ENCODE results near the gene ARHGEF4. TPM values are rescaled to one million over a fixed set of nuclear protein-coding genes. Genes with fewer than 3 reads are reported as not detected.

Gene ARHGEF4
- total and polyA plus RNA-seq, 2 experiments from 2014 or later, result 4.6 to 16.6 TPM

DNA sequence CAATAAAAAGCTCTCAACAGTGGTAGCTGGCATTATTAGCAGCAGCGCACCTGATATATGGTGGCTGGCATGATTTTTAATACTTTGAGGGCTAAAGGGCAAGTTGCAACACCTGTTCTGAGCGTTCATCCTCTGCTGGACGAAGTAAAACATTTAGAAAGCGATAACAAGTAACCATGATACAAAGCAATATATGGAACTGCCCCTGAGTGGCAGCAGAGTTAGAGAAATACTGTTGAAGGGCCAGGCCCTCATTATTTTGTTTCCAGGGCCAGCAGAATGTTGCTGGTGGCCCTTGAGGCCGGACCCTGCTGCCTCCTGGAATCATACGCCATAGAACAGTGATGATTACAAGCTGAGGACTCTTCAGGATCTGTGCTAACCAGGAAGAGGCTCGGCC lies 47.8 kb downstream of the ARHGEF4 start:
- no peaks in the 10 kb centered on the region for H3K36me3 ChIP-seq (ENCODE audit: insufficient read depth)
- no peaks in the 10 kb centered on the region for H3F3A ChIP-seq (replicated peaks; ENCODE audit: low read depth)
- Mint-ChIP-seq H3K27ac (no peak overlapping the region), H3K4me3 (no peak overlapping the region), H3K9me3 (no peaks in the 10 kb centered on the region), H3K36me3 (ENCODE audit: low read depth) (no peaks in the 10 kb centered on the region; the same call in 1 of the 3 replicates), H3K4me1 (no peaks in the 10 kb centered on the region), H3K27me3 (ENCODE audit: insufficient read depth, low read depth, poor library complexity) (peaks cover 2% of the 10 kb centered on the region)
- no peak overlapping the region for H2AFZ ChIP-seq
- H4K20me1 ChIP-seq (replicated peaks; ENCODE audit: insufficient read depth), result no peaks in the 10 kb centered on the region; the same call in 1 of the 2 replicates
- no peaks in the 10 kb centered on the region for H3K27me3 ChIP-seq (ENCODE audit: insufficient read depth)
- H3K27ac ChIP-seq (ENCODE audit: low read depth), result no peak overlapping the region
- no peak overlapping the region for H3K4me3 ChIP-seq
- TF ChIP-seq, protein P1, sequence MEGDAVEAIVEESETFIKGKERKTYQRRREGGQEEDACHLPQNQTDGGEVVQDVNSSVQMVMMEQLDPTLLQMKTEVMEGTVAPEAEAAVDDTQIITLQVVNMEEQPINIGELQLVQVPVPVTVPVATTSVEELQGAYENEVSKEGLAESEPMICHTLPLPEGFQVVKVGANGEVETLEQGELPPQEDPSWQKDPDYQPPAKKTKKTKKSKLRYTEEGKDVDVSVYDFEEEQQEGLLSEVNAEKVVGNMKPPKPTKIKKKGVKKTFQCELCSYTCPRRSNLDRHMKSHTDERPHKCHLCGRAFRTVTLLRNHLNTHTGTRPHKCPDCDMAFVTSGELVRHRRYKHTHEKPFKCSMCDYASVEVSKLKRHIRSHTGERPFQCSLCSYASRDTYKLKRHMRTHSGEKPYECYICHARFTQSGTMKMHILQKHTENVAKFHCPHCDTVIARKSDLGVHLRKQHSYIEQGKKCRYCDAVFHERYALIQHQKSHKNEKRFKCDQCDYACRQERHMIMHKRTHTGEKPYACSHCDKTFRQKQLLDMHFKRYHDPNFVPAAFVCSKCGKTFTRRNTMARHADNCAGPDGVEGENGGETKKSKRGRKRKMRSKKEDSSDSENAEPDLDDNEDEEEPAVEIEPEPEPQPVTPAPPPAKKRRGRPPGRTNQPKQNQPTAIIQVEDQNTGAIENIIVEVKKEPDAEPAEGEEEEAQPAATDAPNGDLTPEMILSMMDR (conservative IDR thresholded peaks at IDR 0.05; ENCODE audit: low read depth in 2 of 2), result peak in 1 of 2 experiments; percentile 13; a peak in 1 of 4 replicates
- no peak for TF ChIP-seq JUNB (IDR thresholded peaks at IDR 0.05; ENCODE audit: unreplicated experiment)
- no peaks in the 10 kb centered on the region for H3K9me2 ChIP-seq (ENCODE audit: insufficient read depth)
- no peaks in the 10 kb centered on the region for H3K4me1 ChIP-seq (ENCODE audit: insufficient read depth)
- no peak for ATAC-seq
- no peak overlapping the region for H3K4me2 ChIP-seq
- no peaks in the 10 kb centered on the region for H3K79me2 ChIP-seq (replicated peaks; ENCODE audit: insufficient read depth)
- DNase-seq (ENCODE audit: low spot score), result no peak

DNA sequence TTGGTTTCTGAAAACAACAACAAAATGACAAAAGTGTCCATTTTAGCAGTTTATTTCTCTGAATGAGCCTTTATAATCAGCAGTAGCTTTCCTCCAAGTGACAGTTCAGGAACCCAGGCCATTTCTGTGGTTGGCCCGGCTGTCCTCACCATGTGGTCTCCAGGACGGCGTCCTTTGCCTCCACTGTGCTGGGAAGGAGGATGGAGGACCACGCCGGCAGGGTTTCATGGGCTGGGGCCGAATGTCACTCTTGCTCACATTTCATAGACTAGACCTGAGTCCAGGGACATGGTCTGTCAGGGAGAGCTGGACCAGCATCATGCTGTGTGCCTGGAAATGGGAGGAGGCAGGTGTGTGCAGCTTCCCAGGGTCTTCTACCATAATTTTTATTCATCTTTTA lies 50.9 kb downstream of the ARHGEF4 start:
- peaks cover 3% of the 10 kb centered on the region for H3K4me1 Mint-ChIP-seq
- H3K27me3 Mint-ChIP-seq (ENCODE audit: insufficient read depth, low read depth, poor library complexity), result peaks cover 2% of the 10 kb centered on the region
- H3K9me3 Mint-ChIP-seq, result no peaks in the 10 kb centered on the region; the same call in 2 of the 3 replicates
- Histone ChIP-seq H3K36me3 (ENCODE audit: insufficient read depth) (no peaks in the 10 kb centered on the region), H3K4me1 (ENCODE audit: insufficient read depth) (no peaks in the 10 kb centered on the region), H2AFZ (no peak overlapping the region), H3K79me2 (replicated peaks; ENCODE audit: insufficient read depth) (no peaks in the 10 kb centered on the region), H3K4me3 (no peak overlapping the region), H3K27me3 (ENCODE audit: insufficient read depth) (no peaks in the 10 kb centered on the region), H3K27ac (ENCODE audit: low read depth) (no peak overlapping the region), H3F3A (replicated peaks; ENCODE audit: low read depth) (no peaks in the 10 kb centered on the region), H3K9me2 (ENCODE audit: insufficient read depth) (no peaks in the 10 kb centered on the region), H4K20me1 (replicated peaks; ENCODE audit: insufficient read depth) (no peaks in the 10 kb centered on the region; the same call in 1 of the 2 replicates), H3K4me2 (no peak overlapping the region)
- no peaks in the 10 kb centered on the region for H3K36me3 Mint-ChIP-seq (ENCODE audit: low read depth)
- DNase-seq (ENCODE audit: low spot score), result no peak
- no peak overlapping the region for H3K27ac Mint-ChIP-seq
- ATAC-seq, result no peak
- H3K4me3 Mint-ChIP-seq, result no peak overlapping the region
- no peak for TF ChIP-seq ZNF331 (CRISPR knock-in tag; IDR thresholded peaks at IDR 0.05; ENCODE audit: low read depth)
- TF ChIP-seq EZH2 (IDR thresholded peaks at IDR 0.05; ENCODE audit: low read depth, unreplicated experiment), result no peak
- TF ChIP-seq EZH2phosphoT487 (IDR thresholded peaks at IDR 0.05; ENCODE audit: unreplicated experiment), result no peak
- TF ChIP-seq JUNB (IDR thresholded peaks at IDR 0.05; ENCODE audit: unreplicated experiment), result no peak
- TF ChIP-seq CREB1 (CRISPR knock-in tag; IDR thresholded peaks at IDR 0.05; ENCODE audit: low read depth), result no peak
- TF ChIP-seq, protein P2, sequence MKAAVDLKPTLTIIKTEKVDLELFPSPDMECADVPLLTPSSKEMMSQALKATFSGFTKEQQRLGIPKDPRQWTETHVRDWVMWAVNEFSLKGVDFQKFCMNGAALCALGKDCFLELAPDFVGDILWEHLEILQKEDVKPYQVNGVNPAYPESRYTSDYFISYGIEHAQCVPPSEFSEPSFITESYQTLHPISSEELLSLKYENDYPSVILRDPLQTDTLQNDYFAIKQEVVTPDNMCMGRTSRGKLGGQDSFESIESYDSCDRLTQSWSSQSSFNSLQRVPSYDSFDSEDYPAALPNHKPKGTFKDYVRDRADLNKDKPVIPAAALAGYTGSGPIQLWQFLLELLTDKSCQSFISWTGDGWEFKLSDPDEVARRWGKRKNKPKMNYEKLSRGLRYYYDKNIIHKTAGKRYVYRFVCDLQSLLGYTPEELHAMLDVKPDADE (IDR thresholded peaks at IDR 0.05), result no peak
- TF ChIP-seq, protein P1 (conservative IDR thresholded peaks at IDR 0.05; ENCODE audit: low read depth in 2 of 2), result no peak
- no peak for TF ChIP-seq NANOG (IDR thresholded peaks at IDR 0.05; ENCODE audit: borderline replicate concordance)
- TF ChIP-seq ZNF114 (CRISPR knock-in tag; IDR thresholded peaks at IDR 0.05), result no peak
- TF ChIP-seq, protein P3, sequence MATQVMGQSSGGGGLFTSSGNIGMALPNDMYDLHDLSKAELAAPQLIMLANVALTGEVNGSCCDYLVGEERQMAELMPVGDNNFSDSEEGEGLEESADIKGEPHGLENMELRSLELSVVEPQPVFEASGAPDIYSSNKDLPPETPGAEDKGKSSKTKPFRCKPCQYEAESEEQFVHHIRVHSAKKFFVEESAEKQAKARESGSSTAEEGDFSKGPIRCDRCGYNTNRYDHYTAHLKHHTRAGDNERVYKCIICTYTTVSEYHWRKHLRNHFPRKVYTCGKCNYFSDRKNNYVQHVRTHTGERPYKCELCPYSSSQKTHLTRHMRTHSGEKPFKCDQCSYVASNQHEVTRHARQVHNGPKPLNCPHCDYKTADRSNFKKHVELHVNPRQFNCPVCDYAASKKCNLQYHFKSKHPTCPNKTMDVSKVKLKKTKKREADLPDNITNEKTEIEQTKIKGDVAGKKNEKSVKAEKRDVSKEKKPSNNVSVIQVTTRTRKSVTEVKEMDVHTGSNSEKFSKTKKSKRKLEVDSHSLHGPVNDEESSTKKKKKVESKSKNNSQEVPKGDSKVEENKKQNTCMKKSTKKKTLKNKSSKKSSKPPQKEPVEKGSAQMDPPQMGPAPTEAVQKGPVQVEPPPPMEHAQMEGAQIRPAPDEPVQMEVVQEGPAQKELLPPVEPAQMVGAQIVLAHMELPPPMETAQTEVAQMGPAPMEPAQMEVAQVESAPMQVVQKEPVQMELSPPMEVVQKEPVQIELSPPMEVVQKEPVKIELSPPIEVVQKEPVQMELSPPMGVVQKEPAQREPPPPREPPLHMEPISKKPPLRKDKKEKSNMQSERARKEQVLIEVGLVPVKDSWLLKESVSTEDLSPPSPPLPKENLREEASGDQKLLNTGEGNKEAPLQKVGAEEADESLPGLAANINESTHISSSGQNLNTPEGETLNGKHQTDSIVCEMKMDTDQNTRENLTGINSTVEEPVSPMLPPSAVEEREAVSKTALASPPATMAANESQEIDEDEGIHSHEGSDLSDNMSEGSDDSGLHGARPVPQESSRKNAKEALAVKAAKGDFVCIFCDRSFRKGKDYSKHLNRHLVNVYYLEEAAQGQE (IDR thresholded peaks at IDR 0.05; ENCODE audit: unreplicated experiment), result no peak
- no peak for TF ChIP-seq POLR2AphosphoS5 (IDR thresholded peaks at IDR 0.05; ENCODE audit: low read depth)
- TF ChIP-seq STAT1 (IDR thresholded peaks at IDR 0.05; ENCODE audit: unreplicated experiment), result no peak

All from GM23338 (cell line).